H1 (cell line): ENCODE results near the gene TMEM156. TPM values are rescaled to one million over a fixed set of nuclear protein-coding genes. Genes with fewer than 3 reads are reported as not detected.

Experiments used
- CTCF ChIA-PET: fragments of 300-600 bp; sonication (Branson Sonifier 250); formaldehyde crosslinking; loops from one replicate; lab custom pipeline; 2021; ENCODE audit not compliant: partially characterized antibody; lab: Charles Lee
- POLR2A ChIA-PET: fragments of 300-600 bp; sonication (Branson Sonifier 250); formaldehyde crosslinking; loops from one replicate; lab custom pipeline; 2021; ENCODE audit warnings: inconsistent platforms; ENCODE audit not compliant: partially characterized antibody; lab: Charles Lee
- DNase-seq, 2 experiments: peaks; one replicate each; pipeline versions ENCODE4 v3.0.0 to v3.0.0-alpha.2; 2010 to 2022; ENCODE audit warnings: low spot score in 2 of 2, low read depth in 1 of 2, mixed read lengths in 1 of 2
- FAIRE-seq: peaks from 2 replicates; lab custom pipeline; 2011; peaks lifted over from hg19 to GRCh38; lab: Jason Lieb, UNC
- H2AFZ ChIP-seq: 2 replicates; pipeline ENCODE4 v1.8.1; 2012; ENCODE audit warnings: low read length, inconsistent platforms
- H2AK5ac ChIP-seq: 2 replicates; pipeline ENCODE4 v1.6.1; 2013; ENCODE audit warnings: low read depth, low read length
- H2BK120ac ChIP-seq: replicated peaks from 2 replicates; pipeline ENCODE3; 2013; ENCODE audit warnings: low read depth, low read length, inconsistent platforms
- H2BK12ac ChIP-seq: 2 replicates; pipeline ENCODE4 v1.6.1; 2013; ENCODE audit warnings: low read depth, low read length
- H2BK15ac ChIP-seq: 2 replicates; pipeline ENCODE4 v1.6.1; 2013; ENCODE audit warnings: low read length
- H2BK20ac ChIP-seq: 2 replicates; pipeline ENCODE4 v1.6.1; 2013; ENCODE audit warnings: low read length
- H2BK5ac ChIP-seq: 2 replicates; pipeline ENCODE4 v1.6.1; 2013; ENCODE audit warnings: low read depth, low read length
- H3K14ac ChIP-seq: 2 replicates; pipeline ENCODE4 v1.6.1; 2013; ENCODE audit warnings: inconsistent platforms; ENCODE audit not compliant: insufficient read length
- H3K18ac ChIP-seq: 2 replicates; pipeline ENCODE4 v1.6.1; 2013; ENCODE audit warnings: low read length; ENCODE audit errors: extremely low read depth
- H3K23ac ChIP-seq: 2 replicates; pipeline ENCODE4 v1.6.1; 2013; ENCODE audit warnings: inconsistent platforms; ENCODE audit not compliant: insufficient read length
- H3K23me2 ChIP-seq: 2 replicates; pipeline ENCODE4 v1.6.1; 2013; ENCODE audit warnings: low read depth, low read length
- H3K27ac ChIP-seq: 2 replicates; pipeline ENCODE4 v1.6.1; 2011; ENCODE audit warnings: low read depth, low read length, inconsistent platforms
- H3K27me3 ChIP-seq, 4 experiments: replicated peaks in 1 of 4; 1 replicate in 1 of 4; 2 replicates in 3 of 4; pipeline versions ENCODE4 v1.6.1 to v1.8.1; 2011 to 2013; ENCODE audit warnings: low read length in 3 of 4, mild to moderate bottlenecking in 3 of 4, inconsistent platforms in 2 of 4, mixed read lengths in 2 of 4, moderate library complexity in 1 of 4; ENCODE audit not compliant: control insufficient read depth in 3 of 4, insufficient read depth in 3 of 4; ENCODE audit errors: extremely low read depth in 1 of 4
- H3K36me3 ChIP-seq, 4 experiments: 2 replicates each; pipeline versions ENCODE4 v1.6.1 to v1.8.1; 2011 to 2013; ENCODE audit warnings: mild to moderate bottlenecking in 4 of 4, low read length in 3 of 4, moderate library complexity in 2 of 4, control low read depth in 1 of 4, inconsistent platforms in 1 of 4; ENCODE audit not compliant: insufficient read depth in 4 of 4, control insufficient read depth in 2 of 4
- H3K4ac ChIP-seq: replicated peaks from 2 replicates; pipeline ENCODE3; 2013; ENCODE audit warnings: low read length, low read depth, mixed read lengths, inconsistent platforms; ENCODE audit not compliant: insufficient read length
- H3K4me1 ChIP-seq, 4 experiments: replicated peaks in 1 of 4; 1 replicate in 1 of 4; 2 replicates in 3 of 4; pipeline versions ENCODE4 v1.6.1 to v1.8.1; 2011 to 2013; ENCODE audit warnings: low read length in 3 of 4, inconsistent platforms in 2 of 4, mixed read lengths in 1 of 4; ENCODE audit not compliant: insufficient read depth in 4 of 4, control insufficient read depth in 3 of 4
- H3K4me2 ChIP-seq, 2 experiments: 2 replicates each; pipeline versions ENCODE4 v1.6.1 to v1.8.1; 2011 to 2013; ENCODE audit warnings: low read depth in 2 of 2, low read length in 2 of 2, control low read depth in 1 of 2, inconsistent platforms in 1 of 2, mild to moderate bottlenecking in 1 of 2; ENCODE audit not compliant: insufficient read depth in 1 of 2
- H3K4me3 ChIP-seq, 4 experiments: fragments of 200-600, 300-600 bp in 1 of 4; sonication (generic), shearing (Covaris generic), sonication (Bioruptor Twin) in 1 of 4; 2 replicates each; pipeline versions ENCODE4 v1.5.1 to v1.8.1; 2011 to 2016; ENCODE audit warnings: low read length in 4 of 4, low read depth in 3 of 4, control low read depth in 2 of 4, inconsistent platforms in 2 of 4, mild to moderate bottlenecking in 2 of 4, mixed read lengths in 1 of 4, moderate library complexity in 1 of 4; ENCODE audit not compliant: insufficient read depth in 2 of 4; ENCODE audit errors: extremely low read depth in 1 of 4
- H3K56ac ChIP-seq: replicated peaks from 2 replicates; pipeline ENCODE3; 2013; ENCODE audit warnings: low read depth, mild to moderate bottlenecking, mixed read lengths, low read length, inconsistent platforms; ENCODE audit not compliant: insufficient read length
- H3K79me1 ChIP-seq: 2 replicates; pipeline ENCODE4 v1.6.1; 2013; ENCODE audit warnings: low read depth, low read length, control low read depth
- H3K79me2 ChIP-seq, 2 experiments: 2 replicates each; pipeline versions ENCODE4 v1.6.1 to v1.8.1; 2012 to 2013; ENCODE audit warnings: low read length in 2 of 2, mild to moderate bottlenecking in 2 of 2, inconsistent platforms in 1 of 2; ENCODE audit not compliant: insufficient read depth in 2 of 2, control insufficient read depth in 1 of 2
- H3K9ac ChIP-seq, 4 experiments: replicated peaks in 1 of 4; 1 replicate in 1 of 4; 2 replicates in 3 of 4; pipeline versions ENCODE4 v1.6.1 to v1.8.1; 2011 to 2013; ENCODE audit warnings: low read depth in 3 of 4, low read length in 3 of 4, control low read depth in 2 of 4, mild to moderate bottlenecking in 2 of 4, moderate library complexity in 2 of 4, inconsistent platforms in 1 of 4; ENCODE audit errors: extremely low read depth in 1 of 4
- H3K9me3 ChIP-seq, 2 experiments: 2 replicates each; pipeline versions ENCODE4 v1.6.1 to v1.8.1; 2012 to 2013; ENCODE audit warnings: mild to moderate bottlenecking in 2 of 2, moderate library complexity in 2 of 2, control low read depth in 1 of 2, inconsistent platforms in 1 of 2, low read depth in 1 of 2, low read length in 1 of 2, mixed read lengths in 1 of 2; ENCODE audit not compliant: insufficient read depth in 2 of 2
- H4K20me1 ChIP-seq, 2 experiments: replicated peaks in 1 of 2; 2 replicates each; pipeline versions ENCODE3 to v1.8.1; 2011 to 2013; ENCODE audit warnings: inconsistent platforms in 2 of 2, low read length in 2 of 2, mild to moderate bottlenecking in 1 of 2; ENCODE audit not compliant: insufficient read depth in 2 of 2, control insufficient read depth in 1 of 2
- H4K5ac ChIP-seq: 2 replicates; pipeline ENCODE4 v1.6.1; 2013; ENCODE audit warnings: low read length, low read depth, mixed read lengths, inconsistent platforms; ENCODE audit not compliant: insufficient read length
- H4K8ac ChIP-seq: 2 replicates; pipeline ENCODE4 v1.8.0; 2013; ENCODE audit warnings: mild to moderate bottlenecking, moderate library complexity, low read length, inconsistent platforms; ENCODE audit not compliant: insufficient read depth; ENCODE audit errors: extremely low read depth
- H4K91ac ChIP-seq: replicated peaks from 2 replicates; pipeline ENCODE3; 2013; ENCODE audit warnings: low read length, mixed read lengths, inconsistent platforms; ENCODE audit not compliant: insufficient read length
- BCL11A ChIP-seq, 2 experiments: IDR thresholded peaks; one replicate each; pipeline ENCODE4 v1.6.1; 2011; ENCODE audit warnings: low read depth in 2 of 2, low read length in 2 of 2, mild to moderate bottlenecking in 2 of 2
- CBX8 ChIP-seq: fragments of 300-800, 300-1000 bp; sonication (generic); IDR thresholded peaks from 2 replicates; pipeline ENCODE4 v1.7.1; 2016; ENCODE audit warnings: low read depth, low read length, borderline replicate concordance
- CHD1 ChIP-seq: IDR thresholded peaks from 2 replicates; pipeline ENCODE4 v1.6.1; 2012; ENCODE audit warnings: low read depth, low read length, improper control_type of control experiment
- EGR1 ChIP-seq: IDR thresholded peaks from 2 replicates; pipeline ENCODE4 v1.6.1; 2011; ENCODE audit warnings: low read depth, low read length, borderline replicate concordance
- GABPA ChIP-seq: IDR thresholded peaks from 2 replicates; pipeline ENCODE4 v1.6.1; 2011; ENCODE audit warnings: mild to moderate bottlenecking, low read length, moderate library complexity, borderline replicate concordance; ENCODE audit not compliant: insufficient read depth
- JUND ChIP-seq: IDR thresholded peaks from 2 replicates; pipeline ENCODE4 v1.6.1; 2011; ENCODE audit warnings: mild to moderate bottlenecking, improper control_type of control experiment, low read length
- KDM5A ChIP-seq: fragments of 200-600 bp; IDR thresholded peaks from 2 replicates; pipeline ENCODE4 v1.7.1; 2012; ENCODE audit warnings: mild to moderate bottlenecking, low read length, inconsistent platforms, mixed read lengths
- PHF8 ChIP-seq: fragments of 200-600 bp; sonication (generic); conservative IDR thresholded peaks from 2 replicates; pipeline ENCODE4 v1.7.1; 2012; ENCODE audit warnings: low read depth, mild to moderate bottlenecking, inconsistent platforms, low read length, moderate library complexity
- POLR2AphosphoS5 ChIP-seq: IDR thresholded peaks from 2 replicates; pipeline ENCODE4 v1.6.1; 2011; ENCODE audit warnings: low read depth, low read length
- RBBP5 ChIP-seq: IDR thresholded peaks from 2 replicates; pipeline ENCODE4 v1.7.1; 2012; ENCODE audit warnings: low read depth, mild to moderate bottlenecking, inconsistent platforms, low read length, moderate library complexity, borderline replicate concordance
- RFX5 ChIP-seq: IDR thresholded peaks from 2 replicates; pipeline ENCODE4 v1.6.1; 2011; ENCODE audit warnings: low read depth, low read length, improper control_type of control experiment, borderline replicate concordance
- RNF2 ChIP-seq: fragments of 200-900, 300-1000 bp; sonication (generic); IDR thresholded peaks from 2 replicates; pipeline ENCODE4 v1.7.1; 2016; ENCODE audit warnings: borderline replicate concordance, low read depth, mild to moderate bottlenecking, antibody characterized with exemption, low read length; ENCODE audit not compliant: poor library complexity, severe bottlenecking; ENCODE audit errors: missing control alignments
- SIX5 ChIP-seq: IDR thresholded peaks from 2 replicates; pipeline ENCODE4 v1.6.1; 2011; ENCODE audit warnings: mild to moderate bottlenecking, low read depth, low read length
- TBP ChIP-seq: IDR thresholded peaks from 2 replicates; pipeline ENCODE4 v1.6.1; 2011; ENCODE audit warnings: low read depth, low read length, improper control_type of control experiment
- TEAD4 ChIP-seq: IDR thresholded peaks from 2 replicates; pipeline ENCODE4 v1.6.1; 2012; ENCODE audit warnings: low read depth, low read length, inconsistent platforms, mixed read lengths
- whole genome bisulfite sequencing, 2 experiments: shearing (Covaris generic) in 1 of 2; methylation state at CpG; one replicate each; pipeline versions ENCODE4 v1.1.6 to v1.1.7; 2013 to 2015; ENCODE audit warnings: low lambda C conversion rate in 2 of 2, mixed read lengths in 2 of 2, inconsistent platforms in 1 of 2, low coverage in 1 of 2, missing lambda C conversion rate in 1 of 2; ENCODE audit not compliant: insufficient replicate concordance in 2 of 2, insufficient coverage in 1 of 2, insufficient read length in 1 of 2; ENCODE audit errors: extremely low coverage in 1 of 2, missing lambda C conversion rate in 1 of 2; 5-methylcytosine and 5-hydroxymethylcytosine counted together
- polyA plus RNA-seq, 7 experiments: library from polyadenylated mRNA; depleted of rRNA in 3 of 7; stranded (reverse) in 5 of 7; unstranded in 2 of 7; fragments of >200 nt in 5 of 7; fragments of 200-250 nt in 2 of 7; gene quantifications; 1 replicate in 5 of 7; 2 replicates in 1 of 7; 4 replicates in 1 of 7; pipeline versions ENCODE4 v1.2.1 to v1.2.3, GENCODE V29; 2011 to 2013; ENCODE audit warnings: missing spikeins in 2 of 7, mixed read lengths in 2 of 7
- total RNA-seq: library from RNA; stranded (reverse); fragmentation: NEBNext Ultra II Directional; extraction: Animal tissue kit (Norgen Biotek cat#: 25700); gene quantifications from 2 replicates; pipeline ENCODE4 v1.2.1, GENCODE V29; 2021

The TMEM156 gene
- total and polyA plus RNA-seq, 2 of the 8 experiments (the other 6 are each of a cell fraction or from before 2014, with no cell fraction given), result not detected

DNA sequence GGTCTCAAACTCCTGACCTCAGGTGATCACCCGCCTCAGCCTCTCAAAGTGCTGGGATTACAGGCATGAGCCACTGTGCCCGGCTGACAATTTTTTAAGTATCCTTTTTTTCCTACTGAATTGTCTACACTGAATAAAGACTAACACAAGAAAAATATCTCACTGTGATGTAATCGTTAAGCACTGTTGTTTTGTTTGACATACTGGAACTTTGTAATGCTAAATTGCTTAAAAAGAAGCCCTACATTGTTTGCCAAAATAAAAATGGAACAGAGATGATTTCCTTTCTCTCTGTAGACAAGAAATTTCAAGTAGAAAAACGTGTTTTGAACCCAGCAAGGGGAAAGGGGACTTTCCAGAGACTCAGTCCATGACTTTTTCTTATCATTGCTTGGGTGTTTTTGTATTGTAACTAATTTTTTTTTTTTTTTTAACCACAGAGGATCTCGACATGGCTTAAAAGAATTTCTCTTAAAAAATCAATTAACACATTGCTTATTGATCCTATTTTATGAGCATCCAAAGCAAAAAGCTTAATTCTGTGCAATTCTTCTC is 74.9 kb downstream of the TMEM156 start:
- WGBS, 2 experiments, result 76% methylated on average over 5 of the region's 5 CpGs; no CpG with 5 or more reads in 1 of the 2 experiments
- Histone ChIP-seq H3K36me3 (no peaks in the 10 kb centered on the region), H3K79me2 (no peaks in the 10 kb centered on the region), H4K5ac (no peak overlapping the region), H2BK20ac (no peak overlapping the region), H2BK12ac (no peak overlapping the region), H3K18ac (no peak overlapping the region), H3K14ac (no peak overlapping the region), H2BK120ac (no peak overlapping the region), H3K27ac (no peak overlapping the region), H3K27me3 (no peaks in the 10 kb centered on the region), H3K23ac (no peak overlapping the region), H4K20me1 (no peaks in the 10 kb centered on the region), H3K56ac (no peak overlapping the region), H2BK5ac (no peak overlapping the region), H3K4me1 (no peaks in the 10 kb centered on the region), H3K79me1 (no peaks in the 10 kb centered on the region), H4K8ac (no peak overlapping the region), H2BK15ac (no peak overlapping the region), H3K4me3 (no peak overlapping the region), H2AK5ac (no peak overlapping the region), H3K9me3 (no peaks in the 10 kb centered on the region), H3K4ac (no peak overlapping the region), H4K91ac (no peak overlapping the region), H2AFZ (no peak overlapping the region), H3K9ac (no peak overlapping the region), H3K4me2 (no peak overlapping the region), H3K23me2 (no peaks in the 10 kb centered on the region)
- DNase-seq, result no peak
- ChIA-PET CTCF (interaction anchor here (2.6 kb wide), 1 partner anchor 36 kb away, joined by 6 read pairs; no protein-coding TSS in a partner anchor), POLR2A (no interaction called here)
- no peak for TF ChIP-seq TBP
- no peak for TF ChIP-seq GABPA
- no peak for TF ChIP-seq RNF2
- no peak for TF ChIP-seq PHF8
- no peak for TF ChIP-seq RBBP5
- TF ChIP-seq JUND, result no peak
- TF ChIP-seq SIX5, result no peak
- no peak for TF ChIP-seq CBX8
- TF ChIP-seq RFX5, result no peak
- no peak for TF ChIP-seq POLR2AphosphoS5
- no peak for TF ChIP-seq TEAD4
- no peak for TF ChIP-seq KDM5A
- no peak for TF ChIP-seq CHD1
- TF ChIP-seq BCL11A (IDR thresholded peaks at IDR 0.05; ENCODE audit: low read depth in 2 of 2, low read length in 2 of 2), result no peak
- no peak for TF ChIP-seq EGR1
- no peak for FAIRE-seq
